WERI-Rb-1 (cell line): ENCODE results near the gene TBC1D20.

Experiments
- DNase-seq: peaks from one replicate; pipeline ENCODE4 v3.0.0-alpha.2; 2020
- H3K27ac ChIP-seq: fragments of 250-450 bp; sonication (Bioruptor Pico); 2 replicates; pipeline ENCODE4 v1.5.1; 2020; ENCODE audit warnings: mild to moderate bottlenecking, moderate library complexity
- H3K27me3 ChIP-seq: fragments of 250-450 bp; sonication (Bioruptor Pico); 2 replicates; pipeline ENCODE4 v1.5.1; 2021; ENCODE audit warnings: mild to moderate bottlenecking, low read depth, moderate library complexity; ENCODE audit not compliant: insufficient read depth, severe bottlenecking
- H3K36me3 ChIP-seq: fragments of 250-450 bp; sonication (Bioruptor Pico); 2 replicates; pipeline ENCODE4 v1.5.1; 2020; ENCODE audit warnings: mild to moderate bottlenecking, moderate library complexity
- H3K4me3 ChIP-seq: 2 replicates; pipeline ENCODE4 v1.5.1; 2011; ENCODE audit warnings: low read depth, mild to moderate bottlenecking, control low read depth, low read length
- H3K9me3 ChIP-seq: fragments of 250-450 bp; sonication (Bioruptor Pico); 2 replicates; pipeline ENCODE4 v1.5.1; 2021; ENCODE audit warnings: mild to moderate bottlenecking, moderate library complexity; ENCODE audit not compliant: severe bottlenecking
- CTCF ChIP-seq: IDR thresholded peaks from 2 replicates; pipeline ENCODE4 v1.5.1; 2011; ENCODE audit warnings: low read depth, mild to moderate bottlenecking, control low read depth, inconsistent platforms, low read length

Gene TBC1D20

GRCh38 chr20:404088-404487, 58.2 kb downstream of the TBC1D20 start:
- TF ChIP-seq CTCF, result no peak
- no peaks in the 10 kb centered on the region for H3K27me3 ChIP-seq
- DNase-seq, result no peak
- H3K4me3 ChIP-seq, result no peak overlapping the region
- H3K27ac ChIP-seq, result no peak overlapping the region
- no peaks in the 10 kb centered on the region for H3K9me3 ChIP-seq
- H3K36me3 ChIP-seq, result no peaks in the 10 kb centered on the region

GRCh38 chr20:403582-403957, 58.8 kb downstream of the TBC1D20 start:
- no peak for TF ChIP-seq CTCF
- H3K36me3 ChIP-seq, result no peaks in the 10 kb centered on the region
- H3K4me3 ChIP-seq, result no peak overlapping the region
- H3K9me3 ChIP-seq, result no peaks in the 10 kb centered on the region
- no peaks in the 10 kb centered on the region for H3K27me3 ChIP-seq
- DNase-seq, result no peak
- no peak overlapping the region for H3K27ac ChIP-seq

GRCh38 chr20:402898-403581, 59.3 kb downstream of the TBC1D20 start:
- Histone ChIP-seq H3K27ac (no peak overlapping the region), H3K27me3 (no peaks in the 10 kb centered on the region), H3K36me3 (no peaks in the 10 kb centered on the region), H3K4me3 (no peak overlapping the region), H3K9me3 (no peaks in the 10 kb centered on the region)
- no peak for TF ChIP-seq CTCF
- no peak for DNase-seq

GRCh38 chr20:402496-402885, 59.8 kb downstream of the TBC1D20 start:
- TF ChIP-seq CTCF, result no peak
- no peaks in the 10 kb centered on the region for H3K27me3 ChIP-seq
- H3K4me3 ChIP-seq, result no peak overlapping the region
- H3K36me3 ChIP-seq, result no peaks in the 10 kb centered on the region; the same call in 1 of the 2 replicates
- no peak overlapping the region for H3K27ac ChIP-seq
- no peak for DNase-seq
- H3K9me3 ChIP-seq, result no peaks in the 10 kb centered on the region

GRCh38 chr20:401682-402495, 60.4 kb downstream of the TBC1D20 start:
- peaks cover 2% of the 10 kb centered on the region; the same call in 1 of the 2 replicates for H3K36me3 ChIP-seq
- no peak overlapping the region for H3K4me3 ChIP-seq
- no peaks in the 10 kb centered on the region for H3K27me3 ChIP-seq
- TF ChIP-seq CTCF, result no peak
- DNase-seq, result no peak
- H3K27ac ChIP-seq, result no peak overlapping the region
- no peaks in the 10 kb centered on the region for H3K9me3 ChIP-seq
